Thyroid gland (tissue), 4 donors: ENCODE measurements around the gene MFAP4.

Source experiments
- CTCF ChIP-seq, 6 experiments: fragments of 200-600 bp in 3 of 6; fragments of 450-650 bp in 3 of 6; sonication (generic) in 3 of 6; IDR thresholded peaks; one replicate each; pipeline ENCODE4 v1.5.1; 2016 to 2019; ENCODE audit warnings: antibody characterized with exemption in 6 of 6, mild to moderate bottlenecking in 2 of 6, inconsistent platforms in 1 of 6, moderate library complexity in 1 of 6
- POLR2A ChIP-seq, 2 donors: fragments of 450-650 bp; IDR thresholded peaks; one replicate each; pipeline ENCODE4 v1.6.1; 2017; ENCODE audit warnings: antibody characterized with exemption in 2 of 2, mild to moderate bottlenecking in 2 of 2, moderate library complexity in 1 of 2

GRCh38 chr17:19409509-19409908 lies 22.5 kb upstream of the MFAP4 start:
- TF ChIP-seq CTCF (IDR thresholded peaks at IDR 0.05), result no peak
- TF ChIP-seq POLR2A (IDR thresholded peaks at IDR 0.05), result no peak
